HEK293 (cell line): ENCODE results near the gene MORN3.

ENCODE experiments used
- CTCF ChIA-PET: fragments of 350-600 bp; formaldehyde crosslinking; extraction: SDS; loops from one replicate; lab custom pipeline; 2021; ENCODE audit warnings: antibody characterized with exemption; lab: Yijun Ruan, JAX
- POLR2A ChIA-PET: fragments of 300-600 bp; formaldehyde crosslinking; extraction: SDS; loops from one replicate; lab custom pipeline; 2020; ENCODE audit warnings: antibody characterized with exemption, inconsistent platforms; lab: Yijun Ruan, JAX
- H3K27ac ChIP-seq: fragments of 200-500 bp; sonication (Bioruptor generic); 2 replicates; pipeline ENCODE4 v1.5.1; 2014; ENCODE audit warnings: low read depth, low read length, control low read depth, inconsistent platforms; ENCODE audit errors: extremely low read depth
- H3K36me3 ChIP-seq, 2 experiments: fragments of 200-500 bp in 1 of 2; sonication (Bioruptor generic) in 1 of 2; 1 replicate in 1 of 2; 2 replicates in 1 of 2; pipeline ENCODE4 v1.5.1; 2014 to 2017; ENCODE audit warnings: inconsistent platforms in 2 of 2, low read length in 2 of 2; ENCODE audit not compliant: control insufficient read depth in 2 of 2, insufficient read depth in 1 of 2
- H3K4me1 ChIP-seq: fragments of 200-500 bp; sonication (Bioruptor generic); 2 replicates; pipeline ENCODE4 v1.5.1; 2014; ENCODE audit warnings: mild to moderate bottlenecking, low read length, inconsistent platforms; ENCODE audit not compliant: control insufficient read depth, insufficient read depth
- H3K4me3 ChIP-seq: 2 replicates; pipeline ENCODE4 v1.5.1; 2011; ENCODE audit warnings: low read depth, mild to moderate bottlenecking, control low read depth, low read length, moderate library complexity
- H3K9me3 ChIP-seq: fragments of 200-500 bp; sonication (Bioruptor generic); 2 replicates; pipeline ENCODE4 v1.5.1; 2014; ENCODE audit warnings: low read depth, low read length, inconsistent platforms; ENCODE audit not compliant: control insufficient read depth, insufficient read depth
- INSM2 ChIP-seq: fragments of 450-650 bp; formaldehyde crosslinking; IDR thresholded peaks from 2 replicates; pipeline ENCODE4 v1.5.1; 2016; ENCODE audit warnings: missing biosample characterization, missing genetic modification characterization
- KLF1 ChIP-seq: fragments of 450-650 bp; formaldehyde crosslinking; IDR thresholded peaks from 2 replicates; pipeline ENCODE4 v1.5.1; 2016; ENCODE audit warnings: missing biosample characterization, missing genetic modification characterization
- KLF10 ChIP-seq: fragments of 450-650 bp; IDR thresholded peaks from 2 replicates; pipeline ENCODE4 v1.5.1; 2018; ENCODE audit warnings: missing biosample characterization, mild to moderate bottlenecking, missing genetic modification characterization
- KLF9 ChIP-seq: fragments of 450-650 bp; formaldehyde crosslinking; IDR thresholded peaks from 2 replicates; pipeline ENCODE4 v1.5.1; 2016; ENCODE audit warnings: missing biosample characterization, missing genetic modification characterization, low read depth
- SP2 ChIP-seq: fragments of 450-650 bp; formaldehyde crosslinking; IDR thresholded peaks from 2 replicates; pipeline ENCODE4 v1.5.1; 2016; ENCODE audit warnings: missing biosample characterization, missing genetic modification characterization
- SP3 ChIP-seq: fragments of 450-650 bp; formaldehyde crosslinking; IDR thresholded peaks from 2 replicates; pipeline ENCODE4 v1.5.1; 2016; ENCODE audit warnings: missing biosample characterization, missing genetic modification characterization
- SP7 ChIP-seq: fragments of 450-650 bp; formaldehyde crosslinking; IDR thresholded peaks from 2 replicates; pipeline ENCODE4 v1.5.1; 2016; ENCODE audit warnings: missing biosample characterization, missing genetic modification characterization
- ZBTB17 ChIP-seq: fragments of 450-650 bp; formaldehyde crosslinking; IDR thresholded peaks from 2 replicates; pipeline ENCODE4 v1.5.1; 2016; ENCODE audit warnings: missing biosample characterization, missing genetic modification characterization
- ZBTB48 ChIP-seq: fragments of 450-650 bp; formaldehyde crosslinking; IDR thresholded peaks from 2 replicates; pipeline ENCODE4 v1.5.1; 2016; ENCODE audit warnings: missing biosample characterization, missing genetic modification characterization
- ZFP69B ChIP-seq: fragments of 450-650 bp; formaldehyde crosslinking; IDR thresholded peaks from 2 replicates; pipeline ENCODE4 v1.5.1; 2016; ENCODE audit warnings: missing biosample characterization, missing genetic modification characterization
- ZNF121 ChIP-seq: fragments of 450-650 bp; formaldehyde crosslinking; IDR thresholded peaks from 2 replicates; pipeline ENCODE4 v1.5.1; 2016; ENCODE audit warnings: missing biosample characterization, missing genetic modification characterization
- ZNF132 ChIP-seq: fragments of 450-650 bp; formaldehyde crosslinking; IDR thresholded peaks from 2 replicates; pipeline ENCODE4 v1.5.1; 2017; ENCODE audit warnings: missing biosample characterization, missing genetic modification characterization, borderline replicate concordance
- ZNF19 ChIP-seq: fragments of 450-650 bp; formaldehyde crosslinking; IDR thresholded peaks from 2 replicates; pipeline ENCODE4; 2016; ENCODE audit warnings: missing biosample characterization, missing genetic modification characterization, low read depth
- ZNF2 ChIP-seq: fragments of 450-650 bp; formaldehyde crosslinking; IDR thresholded peaks from 2 replicates; pipeline ENCODE4 v1.5.1; 2016; ENCODE audit warnings: missing biosample characterization, missing genetic modification characterization
- ZNF248 ChIP-seq: fragments of 450-650 bp; formaldehyde crosslinking; IDR thresholded peaks from 2 replicates; pipeline ENCODE4 v1.5.1; 2017; ENCODE audit warnings: missing biosample characterization, missing genetic modification characterization
- ZNF274 ChIP-seq, 2 experiments: fragments of 200-500 bp in 1 of 2; fragments of 450-650 bp in 1 of 2; sonication (Bioruptor generic) in 1 of 2; formaldehyde crosslinking in 1 of 2; IDR thresholded peaks; 2 replicates each; pipeline versions ENCODE4 v1.5.1 to v1.6.1; 2014 to 2016; ENCODE audit warnings: borderline replicate concordance in 1 of 2, inconsistent platforms in 1 of 2, low read length in 1 of 2, missing biosample characterization in 1 of 2, missing genetic modification characterization in 1 of 2
- ZNF324 ChIP-seq: fragments of 450-650 bp; formaldehyde crosslinking; IDR thresholded peaks from 2 replicates; pipeline ENCODE4 v1.5.1; 2016; ENCODE audit warnings: missing biosample characterization, missing genetic modification characterization
- ZNF549 ChIP-seq: fragments of 450-650 bp; IDR thresholded peaks from 2 replicates; pipeline ENCODE4 v1.5.1; 2018; ENCODE audit warnings: missing biosample characterization, missing genetic modification characterization, mild to moderate bottlenecking, inconsistent platforms, moderate library complexity
- ZNF571 ChIP-seq: fragments of 450-650 bp; formaldehyde crosslinking; IDR thresholded peaks from 2 replicates; pipeline ENCODE4 v1.5.0; 2017; ENCODE audit warnings: missing biosample characterization, missing genetic modification characterization
- ZNF654 ChIP-seq: fragments of 450-650 bp; formaldehyde crosslinking; IDR thresholded peaks from 2 replicates; pipeline ENCODE4 v1.5.1; 2016; ENCODE audit warnings: low read depth, missing biosample characterization, missing genetic modification characterization
- ZNF76 ChIP-seq: fragments of 450-650 bp; formaldehyde crosslinking; IDR thresholded peaks from 2 replicates; pipeline ENCODE4; 2016; ENCODE audit warnings: low read depth, missing biosample characterization, missing genetic modification characterization, borderline replicate concordance
- ZSCAN5A ChIP-seq: fragments of 450-650 bp; formaldehyde crosslinking; IDR thresholded peaks from 2 replicates; pipeline ENCODE4 v1.5.1; 2016; ENCODE audit warnings: missing biosample characterization, missing genetic modification characterization
- TF ChIP-seq, protein P1 (sequence below): fragments of 450-650 bp; formaldehyde crosslinking; IDR thresholded peaks from 2 replicates; pipeline ENCODE4 v1.5.1; 2016; ENCODE audit warnings: missing biosample characterization, missing genetic modification characterization

The MORN3 gene

DNA sequence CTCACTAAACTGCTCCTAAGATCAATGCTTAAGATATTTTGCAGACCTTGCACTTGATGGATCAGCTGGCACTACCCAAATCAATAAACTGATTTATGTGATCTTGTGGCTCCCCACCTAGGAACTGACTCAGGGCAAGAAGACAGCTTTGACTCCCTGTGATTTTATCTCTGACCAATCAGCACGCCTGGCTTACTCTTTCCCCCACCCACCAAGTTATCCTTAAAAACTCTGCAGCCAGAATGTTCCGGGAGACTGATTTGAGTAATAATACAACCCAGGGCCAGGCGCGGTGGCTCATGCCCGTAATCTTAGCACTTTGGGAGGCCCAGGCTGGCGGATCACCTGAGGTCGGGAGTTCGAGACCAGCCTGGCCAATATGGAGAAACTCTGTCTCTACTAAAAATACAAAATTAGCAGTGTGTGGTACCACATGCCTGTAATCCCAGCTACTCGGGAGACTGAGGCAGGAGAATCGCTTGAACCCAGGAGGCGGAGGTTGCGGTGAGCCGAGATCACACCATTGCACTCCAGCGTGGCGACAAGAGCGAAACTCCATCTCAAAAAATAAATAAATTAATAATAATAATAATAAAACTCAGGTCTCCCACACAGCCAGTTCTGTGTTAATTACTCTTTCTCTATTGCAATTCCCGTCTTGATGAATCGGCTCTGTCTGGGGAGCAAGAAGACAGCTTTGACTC is 12.0 kb downstream of the MORN3 start:
- Histone ChIP-seq H3K4me3 (no peak overlapping the region), H3K9me3 (no peaks in the 10 kb centered on the region), H3K4me1 (no peaks in the 10 kb centered on the region), H3K36me3 (no peaks in the 10 kb centered on the region), H3K27ac (no peak overlapping the region)
- ChIA-PET CTCF (interaction anchor here (0.6 to 4.6 kb wide), 3 partner anchors 12 to 105 kb away, joined by 3 to 25 read pairs (median 4); partner anchors contain the start of genes MORN3 and ORAI1), POLR2A (interaction anchor here (0.8 to 0.9 kb wide), 2 partner anchors 30 to 99 kb away, joined by 3 to 6 read pairs; no protein-coding TSS in a partner anchor)
- TF ChIP-seq ZBTB17 (tag by site-specific recombination) (peak; percentile 38; the same call in 1 of the 2 replicates), ZNF2 (no peak), SP2 (tag by site-specific recombination) (0 out of 2 replicates have a peak, but pooled peaks have one; percentile 9), ZNF132 (tag by site-specific recombination) (no peak)

- TF ChIP-seq ZNF549 (tag by site-specific recombination) (no peak), ZSCAN5A (no peak), ZNF571 (tag by site-specific recombination) (no peak), ZNF121 (0 out of 2 replicates have a peak, but pooled peaks have one; percentile 27)
- TF ChIP-seq, all 188 proteins: peak for 1
- POLR2A ChIA-PET = no interaction called here
- Histone ChIP-seq H3K4me1 (no peaks in the 10 kb centered on the region), H3K27ac (no peak overlapping the region), H3K36me3 (no peaks in the 10 kb centered on the region), H3K9me3 (no peaks in the 10 kb centered on the region), H3K4me3 (no peak overlapping the region)
- CTCF ChIA-PET = interaction anchor here (0.6 to 4.6 kb wide), 3 partner anchors 13 to 160 kb away, joined by 3 to 25 read pairs (median 3); partner anchors contain the start of gene MORN3
Measured at GRCh38 chr12:121656122-121656521, 13.3 kb downstream of the MORN3 start.

GRCh38 chr12:121653999-121654398 is 15.5 kb downstream of the MORN3 start:
- POLR2A ChIA-PET = no interaction called here
- H3K36me3 ChIP-seq = no peaks in the 10 kb centered on the region
- CTCF ChIA-PET = interaction anchor here (1.0 kb wide), 1 partner anchor 52 kb away, joined by 4 read pairs; no protein-coding TSS in a partner anchor
- no peaks in the 10 kb centered on the region for H3K4me1 ChIP-seq
- no peak for TF ChIP-seq INSM2 (tag by site-specific recombination)
- no peak for TF ChIP-seq ZNF654 (tag by site-specific recombination)
- TF ChIP-seq ZNF19 (tag by site-specific recombination) = no peak
- no peak for TF ChIP-seq ZFP69B
- TF ChIP-seq SP7 = no peak
- peak; percentile 74 for TF ChIP-seq KLF1 (tag by site-specific recombination)
- TF ChIP-seq KLF9 = peak; percentile 79
- 0 out of 2 replicates have a peak, but pooled peaks have one; percentile 13 for TF ChIP-seq KLF10 (tag by site-specific recombination)
- TF ChIP-seq, protein P1, sequence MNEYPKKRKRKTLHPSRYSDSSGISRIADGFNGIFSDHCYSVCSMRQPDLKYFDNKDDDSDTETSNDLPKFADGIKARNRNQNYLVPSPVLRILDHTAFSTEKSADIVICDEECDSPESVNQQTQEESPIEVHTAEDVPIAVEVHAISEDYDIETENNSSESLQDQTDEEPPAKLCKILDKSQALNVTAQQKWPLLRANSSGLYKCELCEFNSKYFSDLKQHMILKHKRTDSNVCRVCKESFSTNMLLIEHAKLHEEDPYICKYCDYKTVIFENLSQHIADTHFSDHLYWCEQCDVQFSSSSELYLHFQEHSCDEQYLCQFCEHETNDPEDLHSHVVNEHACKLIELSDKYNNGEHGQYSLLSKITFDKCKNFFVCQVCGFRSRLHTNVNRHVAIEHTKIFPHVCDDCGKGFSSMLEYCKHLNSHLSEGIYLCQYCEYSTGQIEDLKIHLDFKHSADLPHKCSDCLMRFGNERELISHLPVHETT (tag by site-specific recombination) = no peak
- TF ChIP-seq ZNF76 (tag by site-specific recombination) = no peak
- no peak for TF ChIP-seq ZNF274 (IDR thresholded peaks at IDR 0.05; ENCODE audit: low read length)
- TF ChIP-seq ZNF274 (tag by site-specific recombination; IDR thresholded peaks at IDR 0.05; ENCODE audit: borderline replicate concordance) = no peak
- TF ChIP-seq ZBTB48 (tag by site-specific recombination) = no peak
- no peak for TF ChIP-seq ZNF248 (tag by site-specific recombination)
- peak; percentile 22; the same call in 1 of the 2 replicates for TF ChIP-seq SP3
- TF ChIP-seq ZNF324 (tag by site-specific recombination) = no peak
- H3K27ac ChIP-seq = no peak overlapping the region
- H3K9me3 ChIP-seq = no peaks in the 10 kb centered on the region
- H3K4me3 ChIP-seq = no peak overlapping the region
